IMR-90 (cell line): ENCODE data around the gene JAGN1. TPM values are rescaled to one million over a fixed set of nuclear protein-coding genes. Genes with fewer than 3 reads are reported as not detected.

ENCODE experiments used
- ATAC-seq: fragments of 200-7000 bp; cut with Tn5 transposase; 2 replicates; pipeline ENCODE4 v1.9.1; 2020; ENCODE audit warnings: low read depth, mild to moderate bottlenecking, moderate library complexity
- BruUV-seq: library from RNA; stranded (reverse); fragments of 400-500 nt; replicated peaks from 2 replicates; lab custom pipeline; 2021; lab: Mats Ljungman, UMichigan
- CTCF ChIA-PET: fragments of 300-600 bp; formaldehyde crosslinking; extraction: SDS; loops from one replicate; lab custom pipeline; 2021; ENCODE audit warnings: antibody characterized with exemption; lab: Yijun Ruan, JAX
- POLR2A ChIA-PET: fragments of 300-600 bp; sonication (Branson Sonifier 250); formaldehyde crosslinking; loops from one replicate; lab custom pipeline; 2022; ENCODE audit warnings: antibody characterized with exemption; ENCODE audit not compliant: unreplicated experiment; lab: Charles Lee
- DNase-seq: peaks from one replicate; pipeline ENCODE4 v3.0.0; 2013
- H2AFZ ChIP-seq: replicated peaks from 2 replicates; pipeline ENCODE3; 2013; ENCODE audit warnings: low read length, mild to moderate bottlenecking; ENCODE audit not compliant: poor library complexity
- H2AK5ac ChIP-seq: 2 replicates; pipeline ENCODE4 v1.6.1; 2013; ENCODE audit warnings: low read depth, low read length, inconsistent platforms
- H2AK9ac ChIP-seq: replicated peaks from 2 replicates; pipeline ENCODE3; 2013; ENCODE audit warnings: mild to moderate bottlenecking, low read depth, low read length, moderate library complexity; ENCODE audit not compliant: poor library complexity
- H2BK120ac ChIP-seq: 2 replicates; pipeline ENCODE4 v1.6.1; 2013; ENCODE audit warnings: low read depth, low read length, inconsistent platforms
- H2BK15ac ChIP-seq: 3 replicates; pipeline ENCODE4 v1.6.1; 2013; ENCODE audit warnings: low read depth, low read length, inconsistent platforms
- H2BK20ac ChIP-seq: 2 replicates; pipeline ENCODE4 v1.6.1; 2013; ENCODE audit warnings: low read depth, mild to moderate bottlenecking, inconsistent platforms, low read length, moderate library complexity
- H2BK5ac ChIP-seq: 2 replicates; pipeline ENCODE4 v1.6.1; 2013; ENCODE audit warnings: mild to moderate bottlenecking, low read depth, low read length, inconsistent platforms; ENCODE audit not compliant: poor library complexity, severe bottlenecking
- H3K14ac ChIP-seq: replicated peaks from 2 replicates; pipeline ENCODE4 v1.6.1; 2013; ENCODE audit warnings: low read depth, low read length, inconsistent platforms
- H3K18ac ChIP-seq: 2 replicates; pipeline ENCODE4 v1.6.1; 2013; ENCODE audit warnings: low read depth, low read length, control low read depth
- H3K23ac ChIP-seq: 2 replicates; pipeline ENCODE4 v1.6.1; 2013; ENCODE audit warnings: low read depth, low read length, inconsistent platforms
- H3K27ac ChIP-seq: 2 replicates; pipeline ENCODE4 v1.5.1; 2013; ENCODE audit warnings: mild to moderate bottlenecking, control low read depth, low read length; ENCODE audit not compliant: insufficient read depth
- H3K27me3 ChIP-seq: 2 replicates; pipeline ENCODE4 v1.6.1; 2013; ENCODE audit warnings: low read length; ENCODE audit not compliant: control insufficient read depth, insufficient read depth
- H3K36me3 ChIP-seq: 2 replicates; pipeline ENCODE4 v1.6.1; 2013; ENCODE audit warnings: low read length, mixed read lengths; ENCODE audit not compliant: control insufficient read depth, insufficient read depth
- H3K4ac ChIP-seq: 2 replicates; pipeline ENCODE4 v1.6.1; 2013; ENCODE audit warnings: low read depth, low read length, inconsistent platforms
- H3K4me1 ChIP-seq: 2 replicates; pipeline ENCODE4 v1.6.1; 2013; ENCODE audit warnings: low read length, mixed read lengths; ENCODE audit not compliant: control insufficient read depth, insufficient read depth
- H3K4me2 ChIP-seq: 2 replicates; pipeline ENCODE4 v1.6.1; 2013; ENCODE audit warnings: low read depth, mild to moderate bottlenecking, control low read depth, low read length, moderate library complexity
- H3K4me3 ChIP-seq: 2 replicates; pipeline ENCODE4 v1.5.1; 2013; ENCODE audit warnings: low read depth, mild to moderate bottlenecking, control low read depth, low read length, moderate library complexity; ENCODE audit not compliant: insufficient read depth
- H3K56ac ChIP-seq: 2 replicates; pipeline ENCODE4 v1.6.1; 2013; ENCODE audit warnings: low read length, inconsistent platforms; ENCODE audit not compliant: insufficient read depth; ENCODE audit errors: extremely low read depth
- H3K79me1 ChIP-seq, 2 experiments: 2 replicates each; pipeline ENCODE4 v1.6.1; 2013; ENCODE audit warnings: low read length in 2 of 2, inconsistent platforms in 1 of 2, low read depth in 1 of 2
- H3K9ac ChIP-seq: 2 replicates; pipeline ENCODE4 v1.6.1; 2013; ENCODE audit warnings: low read depth, low read length, control low read depth
- H3K9me1 ChIP-seq: 2 replicates; pipeline ENCODE4 v1.6.1; 2013; ENCODE audit warnings: low read length, inconsistent platforms; ENCODE audit not compliant: insufficient read depth
- H3K9me3 ChIP-seq: 2 replicates; pipeline ENCODE4 v1.6.1; 2013; ENCODE audit warnings: low read length; ENCODE audit not compliant: control insufficient read depth, insufficient read depth
- H4K20me1 ChIP-seq: 2 replicates; pipeline ENCODE4 v1.6.1; 2013; ENCODE audit warnings: low read length, inconsistent platforms; ENCODE audit not compliant: insufficient read depth
- H4K5ac ChIP-seq: 2 replicates; pipeline ENCODE4 v1.6.1; 2013; ENCODE audit warnings: mild to moderate bottlenecking, low read depth, low read length, control low read depth
- H4K8ac ChIP-seq, 2 experiments: 2 replicates each; pipeline ENCODE4 v1.6.1; 2013; ENCODE audit warnings: low read depth in 2 of 2, low read length in 2 of 2, control low read depth in 1 of 2, inconsistent platforms in 1 of 2
- H4K91ac ChIP-seq: 2 replicates; pipeline ENCODE4 v1.6.1; 2013; ENCODE audit warnings: low read depth, low read length, inconsistent platforms; ENCODE audit not compliant: insufficient read depth
- BHLHE40 ChIP-seq: fragments of 150-350 bp; IDR thresholded peaks from 2 replicates; pipeline ENCODE4 v1.6.1; 2016; ENCODE audit warnings: mild to moderate bottlenecking, low read depth, low read length
- CHD1 ChIP-seq: IDR thresholded peaks from 2 replicates; pipeline ENCODE4 v1.6.1; 2012; ENCODE audit warnings: low read depth, low read length, improper control_type of control experiment
- FOS ChIP-seq: fragments of 150-350 bp; IDR thresholded peaks from 2 replicates; pipeline ENCODE4 v1.6.1; 2016; ENCODE audit warnings: low read depth, low read length
- MAFK ChIP-seq: IDR thresholded peaks from 2 replicates; pipeline ENCODE4 v1.6.1; 2012; ENCODE audit warnings: low read depth, low read length, improper control_type of control experiment
- MAZ ChIP-seq: IDR thresholded peaks from 2 replicates; pipeline ENCODE4 v1.6.1; 2012; ENCODE audit warnings: low read depth, mild to moderate bottlenecking, low read length, improper control_type of control experiment, moderate library complexity, borderline replicate concordance
- NFE2L2 ChIP-seq: fragments of 150-350 bp; IDR thresholded peaks from 2 replicates; pipeline ENCODE4 v1.6.1; 2016; ENCODE audit warnings: low read depth, mild to moderate bottlenecking, low read length
- POLR2A ChIP-seq: IDR thresholded peaks from 2 replicates; pipeline ENCODE4 v1.6.1; 2012; ENCODE audit warnings: mild to moderate bottlenecking, low read depth, low read length
- RAD21 ChIP-seq: IDR thresholded peaks from 2 replicates; pipeline ENCODE4 v1.6.1; 2012; ENCODE audit warnings: low read length, improper control_type of control experiment
- RFX5 ChIP-seq: IDR thresholded peaks from 2 replicates; pipeline ENCODE4 v1.8.0; 2012; ENCODE audit warnings: low read depth, mild to moderate bottlenecking, low read length, moderate library complexity
- SMC3 ChIP-seq: fragments of 150-350 bp; IDR thresholded peaks from 2 replicates; pipeline ENCODE4 v1.6.1; 2016; ENCODE audit warnings: low read depth, mild to moderate bottlenecking, antibody characterized with exemption, low read length, moderate library complexity
- WGBS, 2 experiments: methylation state at CpG; one replicate each; pipeline versions ENCODE4 v1.1.5 to v1.1.7; 2013; ENCODE audit warnings: missing lambda C conversion rate in 2 of 2; ENCODE audit not compliant: insufficient read length in 1 of 2; ENCODE audit errors: extremely low coverage in 2 of 2; 5-methylcytosine and 5-hydroxymethylcytosine counted together
- dilution Hi-C: fragments of 300-500 bp; cut with HindIII; formaldehyde crosslinking; loops from one replicate; pipeline ENCODE4 v1.14.3; 2018; ENCODE audit warnings: low sequenced_read_pairs; ENCODE audit not compliant: unreplicated experiment
- in situ Hi-C: fragments of 300-500 bp; cut with MboI; formaldehyde crosslinking; loops from 3 replicates; pipeline ENCODE4 v1.14.3; 2019; ENCODE audit warnings: low sequenced_read_pairs, inconsistent platforms, mixed read lengths
- intact Hi-C: fragments of 100-400 bp; cut with micrococcal nuclease; formaldehyde crosslinking; loops from 2 replicates; pipeline ENCODE4 v1.10.0; 2022
- polyA plus RNA-seq, 3 experiments: library from polyadenylated mRNA; depleted of rRNA; stranded (reverse); fragments of >200 nt; gene quantifications; 2 replicates each; pipeline ENCODE4 v1.2.3, GENCODE V29; 2012; ENCODE audit warnings: low replicate concordance in 1 of 3
- total RNA-seq: library from RNA; depleted of rRNA; stranded (reverse); fragments of >200 nt; gene quantifications from 2 replicates; pipeline ENCODE4 v1.2.3, GENCODE V29; 2012
- TF ChIP-seq, protein P1 (sequence below): fragments of 150-350 bp; IDR thresholded peaks from 2 replicates; pipeline ENCODE4 v1.6.1; 2016; ENCODE audit warnings: low read depth, mild to moderate bottlenecking, low read length, moderate library complexity, borderline replicate concordance
- TF ChIP-seq, protein P2 (sequence below): conservative IDR thresholded peaks from 2 replicates; pipeline ENCODE4 v1.5.1; 2012; ENCODE audit warnings: mild to moderate bottlenecking, low read depth, low read length, improper control_type of control experiment

The JAGN1 gene
- total and polyA plus RNA-seq, 2 of the 4 experiments (the other 2 are of a cell fraction), result 32.7 to 39.3 TPM

DNA sequence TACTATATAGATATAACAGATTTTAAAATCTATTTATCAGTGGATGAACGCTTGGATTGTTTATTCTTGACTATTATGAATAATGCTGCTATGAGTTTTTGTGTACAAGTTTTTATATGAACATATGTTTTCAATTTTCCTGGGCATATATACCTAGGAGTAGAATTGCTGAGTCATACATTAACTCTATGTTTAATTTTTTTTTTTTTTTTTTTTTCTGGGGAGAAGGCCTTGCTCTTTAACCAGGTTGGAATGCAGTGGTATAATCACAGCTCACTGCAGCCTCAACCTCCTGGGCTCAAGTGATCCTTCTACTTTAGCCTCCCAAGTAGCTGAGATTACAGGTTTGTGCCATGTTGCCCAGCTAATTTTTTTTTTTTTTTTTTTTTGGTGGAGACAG lies 19.4 kb upstream of the JAGN1 start:
- Histone ChIP-seq H3K56ac (no peak overlapping the region), H4K20me1 (no peaks in the 10 kb centered on the region), H3K36me3 (no peaks in the 10 kb centered on the region), H2AK9ac (no peak overlapping the region), H2BK20ac (peak overlapping the region; percentile 67; the same call in 1 of the 2 replicates), H3K4me1 (peaks cover 7% of the 10 kb centered on the region), H3K27ac (peak overlapping the region; percentile 65; the same call in 1 of the 2 replicates), H2AFZ (no peak overlapping the region), H3K27me3 (no peaks in the 10 kb centered on the region), H3K9me1 (peaks cover 6% of the 10 kb centered on the region), H2AK5ac (no peak overlapping the region), H3K9me3 (0 out of 2 replicates have a peak, but pooled peaks cover 2% of the 10 kb centered on the region), H3K4me3 (no peak overlapping the region), H3K4me2 (no peak overlapping the region), H3K4ac (peak overlapping the region; percentile 77; the same call in 1 of the 2 replicates), H3K79me1 (no peaks in the 10 kb centered on the region), H4K8ac (peak overlapping the region in 1 of 2 experiments; percentile 94; a peak in 1 of 4 replicates), H3K14ac (peak overlapping the region; percentile 47; the same call in 1 of the 2 replicates), H2BK120ac (peak overlapping the region; percentile 67), H2BK5ac (peak overlapping the region; percentile 4), H4K91ac (peak overlapping the region; percentile 82; the same call in 1 of the 2 replicates), H3K23ac (0 out of 2 replicates have a peak overlapping the region, but pooled peaks have one; percentile 58), H2BK15ac (peak overlapping the region; percentile 85; the same call in 1 of the 3 replicates), H4K5ac (no peak overlapping the region), H3K18ac (no peak overlapping the region; the same call in 1 of the 2 replicates), H3K9ac (no peak overlapping the region)
- ChIA-PET CTCF (interaction anchor here (1.2 kb wide), 1 partner anchor 13 kb away, joined by 4 read pairs; no protein-coding TSS in a partner anchor), POLR2A (interaction anchor here (0.6 kb wide), 1 partner anchor 341 kb away, joined by 14 read pairs; no protein-coding TSS in a partner anchor)
- dilution Hi-C loops (no loop called here), in situ Hi-C loops (no loop called here), intact Hi-C loops (no loop called here)
- peak; percentile 86 for DNase-seq
- ATAC-seq, result peak; percentile 71
- BruUV-seq, result no TSS peak
- TF ChIP-seq BHLHE40 (no peak), FOS (peak; percentile 16; the same call in 1 of the 2 replicates), MAFK (peak; percentile 98), MAZ (no peak), POLR2A (no peak), NFE2L2 (peak; percentile 99), RAD21 (no peak), RFX5 (no peak), CHD1 (no peak), SMC3 (no peak)
- TF ChIP-seq, protein P1, sequence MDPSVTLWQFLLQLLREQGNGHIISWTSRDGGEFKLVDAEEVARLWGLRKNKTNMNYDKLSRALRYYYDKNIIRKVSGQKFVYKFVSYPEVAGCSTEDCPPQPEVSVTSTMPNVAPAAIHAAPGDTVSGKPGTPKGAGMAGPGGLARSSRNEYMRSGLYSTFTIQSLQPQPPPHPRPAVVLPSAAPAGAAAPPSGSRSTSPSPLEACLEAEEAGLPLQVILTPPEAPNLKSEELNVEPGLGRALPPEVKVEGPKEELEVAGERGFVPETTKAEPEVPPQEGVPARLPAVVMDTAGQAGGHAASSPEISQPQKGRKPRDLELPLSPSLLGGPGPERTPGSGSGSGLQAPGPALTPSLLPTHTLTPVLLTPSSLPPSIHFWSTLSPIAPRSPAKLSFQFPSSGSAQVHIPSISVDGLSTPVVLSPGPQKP, result no peak
- TF ChIP-seq, protein P2, sequence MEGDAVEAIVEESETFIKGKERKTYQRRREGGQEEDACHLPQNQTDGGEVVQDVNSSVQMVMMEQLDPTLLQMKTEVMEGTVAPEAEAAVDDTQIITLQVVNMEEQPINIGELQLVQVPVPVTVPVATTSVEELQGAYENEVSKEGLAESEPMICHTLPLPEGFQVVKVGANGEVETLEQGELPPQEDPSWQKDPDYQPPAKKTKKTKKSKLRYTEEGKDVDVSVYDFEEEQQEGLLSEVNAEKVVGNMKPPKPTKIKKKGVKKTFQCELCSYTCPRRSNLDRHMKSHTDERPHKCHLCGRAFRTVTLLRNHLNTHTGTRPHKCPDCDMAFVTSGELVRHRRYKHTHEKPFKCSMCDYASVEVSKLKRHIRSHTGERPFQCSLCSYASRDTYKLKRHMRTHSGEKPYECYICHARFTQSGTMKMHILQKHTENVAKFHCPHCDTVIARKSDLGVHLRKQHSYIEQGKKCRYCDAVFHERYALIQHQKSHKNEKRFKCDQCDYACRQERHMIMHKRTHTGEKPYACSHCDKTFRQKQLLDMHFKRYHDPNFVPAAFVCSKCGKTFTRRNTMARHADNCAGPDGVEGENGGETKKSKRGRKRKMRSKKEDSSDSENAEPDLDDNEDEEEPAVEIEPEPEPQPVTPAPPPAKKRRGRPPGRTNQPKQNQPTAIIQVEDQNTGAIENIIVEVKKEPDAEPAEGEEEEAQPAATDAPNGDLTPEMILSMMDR, result no peak
- WGBS, 2 experiments, result no CpG with 5 or more reads among the region's 1 CpG
